Endometrial microvascular endothelial cells (primary cell): ENCODE data around the gene ATP8B3. TPM values are rescaled to one million over a fixed set of nuclear protein-coding genes. Genes with fewer than 3 reads are reported as not detected.

Experiments used
- in situ Hi-C: cut with HindIII; loops from 2 replicates; pipeline ENCODE4 v1.10.0; 2017; ENCODE audit warnings: low sequenced_read_pairs, low pct_unique_long_range_greater_than_20kb; ENCODE audit errors: inconsistent ontology term
- total RNA-seq: library from RNA; depleted of rRNA; stranded (reverse); fragments of >200 nt; gene quantifications from one replicate; pipeline ENCODE4 v1.2.3, GENCODE V29; 2015; ENCODE audit errors: inconsistent ontology term

ATP8B3 gene, protein sequence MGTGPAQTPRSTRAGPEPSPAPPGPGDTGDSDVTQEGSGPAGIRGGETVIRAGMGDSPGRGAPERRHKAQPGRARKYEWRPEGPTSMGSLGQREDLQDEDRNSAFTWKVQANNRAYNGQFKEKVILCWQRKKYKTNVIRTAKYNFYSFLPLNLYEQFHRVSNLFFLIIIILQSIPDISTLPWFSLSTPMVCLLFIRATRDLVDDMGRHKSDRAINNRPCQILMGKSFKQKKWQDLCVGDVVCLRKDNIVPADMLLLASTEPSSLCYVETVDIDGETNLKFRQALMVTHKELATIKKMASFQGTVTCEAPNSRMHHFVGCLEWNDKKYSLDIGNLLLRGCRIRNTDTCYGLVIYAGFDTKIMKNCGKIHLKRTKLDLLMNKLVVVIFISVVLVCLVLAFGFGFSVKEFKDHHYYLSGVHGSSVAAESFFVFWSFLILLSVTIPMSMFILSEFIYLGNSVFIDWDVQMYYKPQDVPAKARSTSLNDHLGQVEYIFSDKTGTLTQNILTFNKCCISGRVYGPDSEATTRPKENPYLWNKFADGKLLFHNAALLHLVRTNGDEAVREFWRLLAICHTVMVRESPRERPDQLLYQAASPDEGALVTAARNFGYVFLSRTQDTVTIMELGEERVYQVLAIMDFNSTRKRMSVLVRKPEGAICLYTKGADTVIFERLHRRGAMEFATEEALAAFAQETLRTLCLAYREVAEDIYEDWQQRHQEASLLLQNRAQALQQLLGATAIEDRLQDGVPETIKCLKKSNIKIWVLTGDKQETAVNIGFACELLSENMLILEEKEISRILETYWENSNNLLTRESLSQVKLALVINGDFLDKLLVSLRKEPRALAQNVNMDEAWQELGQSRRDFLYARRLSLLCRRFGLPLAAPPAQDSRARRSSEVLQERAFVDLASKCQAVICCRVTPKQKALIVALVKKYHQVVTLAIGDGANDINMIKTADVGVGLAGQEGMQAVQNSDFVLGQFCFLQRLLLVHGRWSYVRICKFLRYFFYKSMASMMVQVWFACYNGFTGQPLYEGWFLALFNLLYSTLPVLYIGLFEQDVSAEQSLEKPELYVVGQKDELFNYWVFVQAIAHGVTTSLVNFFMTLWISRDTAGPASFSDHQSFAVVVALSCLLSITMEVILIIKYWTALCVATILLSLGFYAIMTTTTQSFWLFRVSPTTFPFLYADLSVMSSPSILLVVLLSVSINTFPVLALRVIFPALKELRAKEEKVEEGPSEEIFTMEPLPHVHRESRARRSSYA (N-terminal part only)
- 2.0 TPM for total RNA-seq

GRCh38 chr19:1811942-1812425 is at the start of gene ATP8B3:
TSS of gene ATP8B3 (minus strand) at chr19:1812276. CDS start at chr19:1811736, 540 bp downstream.
- in situ Hi-C loops: no loop called here

- in situ Hi-C loops: no loop called here
Observed at GRCh38 chr19:1861599-1862031, 49.5 kb upstream of the ATP8B3 start.

DNA sequence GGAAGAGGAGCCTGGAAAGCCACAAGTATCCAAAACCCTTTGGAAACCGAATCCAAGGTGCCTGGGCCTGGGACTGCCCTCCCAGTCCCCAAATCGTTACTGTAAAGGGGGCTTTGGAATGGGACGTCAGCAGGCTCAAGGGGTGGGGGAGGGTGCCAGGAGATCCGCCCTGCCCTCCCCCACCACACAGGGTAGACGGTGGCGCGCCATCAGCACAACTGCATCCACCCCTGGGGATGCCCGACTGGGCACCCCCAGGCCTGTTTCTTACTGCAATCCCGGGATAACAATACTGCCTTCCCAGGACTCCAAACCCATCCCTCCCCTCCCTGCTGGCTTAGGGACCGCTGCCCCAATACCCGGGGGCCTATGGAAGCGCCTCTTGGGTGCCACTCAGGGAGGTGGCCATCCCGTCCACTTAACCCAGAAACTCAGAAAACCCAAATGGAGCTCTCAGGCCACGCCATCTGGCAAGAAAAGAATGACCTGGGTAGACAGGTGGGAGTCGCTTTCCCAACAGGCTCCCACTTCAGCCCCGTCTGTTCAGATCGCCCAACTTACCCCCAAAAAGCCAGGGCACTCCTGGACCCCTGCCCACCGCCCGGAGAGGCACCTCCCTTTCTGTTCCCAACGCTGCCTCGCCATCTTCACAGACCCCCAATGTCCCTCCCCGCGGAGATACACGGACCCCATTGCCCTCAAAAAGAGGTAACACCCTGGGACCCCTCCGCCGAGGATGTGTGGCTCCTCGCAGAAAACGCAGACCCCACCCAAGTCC is 48.9 kb upstream of the ATP8B3 start:
- in situ Hi-C loops: no loop called here

- in situ Hi-C loops: no loop called here
Observed at GRCh38 chr19:1860042-1860775, 48.1 kb upstream of the ATP8B3 start.

GRCh38 chr19:1859331-1859781 is 47.3 kb upstream of the ATP8B3 start:
- in situ Hi-C loops: no loop called here

GRCh38 chr19:1858412-1859081 is 46.5 kb upstream of the ATP8B3 start:
- in situ Hi-C loops: no loop called here

DNA sequence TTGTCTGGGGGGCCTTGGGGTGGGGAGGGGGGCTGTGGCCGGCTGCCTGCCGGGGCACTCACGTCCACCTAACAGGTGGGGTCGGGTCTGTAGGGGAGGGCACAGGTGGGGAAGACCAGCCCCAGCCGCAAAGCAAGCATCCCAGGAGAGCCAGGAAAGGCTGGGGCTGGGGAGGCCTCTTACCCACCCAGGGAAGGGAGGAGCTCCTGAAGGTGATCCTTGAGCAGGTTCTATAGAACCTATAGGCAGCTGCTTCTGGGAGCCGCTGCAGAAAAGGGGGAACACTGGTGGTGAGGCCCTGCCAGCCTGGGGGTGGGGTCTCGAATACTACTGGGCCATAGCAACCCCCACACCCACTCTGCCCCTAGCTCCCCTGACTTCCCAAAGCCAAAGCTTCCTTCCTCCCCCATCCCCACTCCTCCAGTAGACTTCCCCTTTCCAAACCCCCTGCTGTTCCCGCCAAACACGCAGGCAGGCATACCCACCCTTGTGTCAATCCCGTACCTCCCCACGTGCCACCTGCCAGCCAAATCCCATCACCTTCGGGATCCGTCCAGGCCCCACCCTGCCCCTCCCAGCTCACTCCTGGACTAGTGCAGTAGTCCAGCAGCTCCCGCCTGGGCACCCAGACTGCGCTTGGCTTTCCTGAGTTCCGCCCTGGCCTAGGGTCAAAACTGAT is 45.7 kb upstream of the ATP8B3 start:
- in situ Hi-C loops: no loop called here

DNA sequence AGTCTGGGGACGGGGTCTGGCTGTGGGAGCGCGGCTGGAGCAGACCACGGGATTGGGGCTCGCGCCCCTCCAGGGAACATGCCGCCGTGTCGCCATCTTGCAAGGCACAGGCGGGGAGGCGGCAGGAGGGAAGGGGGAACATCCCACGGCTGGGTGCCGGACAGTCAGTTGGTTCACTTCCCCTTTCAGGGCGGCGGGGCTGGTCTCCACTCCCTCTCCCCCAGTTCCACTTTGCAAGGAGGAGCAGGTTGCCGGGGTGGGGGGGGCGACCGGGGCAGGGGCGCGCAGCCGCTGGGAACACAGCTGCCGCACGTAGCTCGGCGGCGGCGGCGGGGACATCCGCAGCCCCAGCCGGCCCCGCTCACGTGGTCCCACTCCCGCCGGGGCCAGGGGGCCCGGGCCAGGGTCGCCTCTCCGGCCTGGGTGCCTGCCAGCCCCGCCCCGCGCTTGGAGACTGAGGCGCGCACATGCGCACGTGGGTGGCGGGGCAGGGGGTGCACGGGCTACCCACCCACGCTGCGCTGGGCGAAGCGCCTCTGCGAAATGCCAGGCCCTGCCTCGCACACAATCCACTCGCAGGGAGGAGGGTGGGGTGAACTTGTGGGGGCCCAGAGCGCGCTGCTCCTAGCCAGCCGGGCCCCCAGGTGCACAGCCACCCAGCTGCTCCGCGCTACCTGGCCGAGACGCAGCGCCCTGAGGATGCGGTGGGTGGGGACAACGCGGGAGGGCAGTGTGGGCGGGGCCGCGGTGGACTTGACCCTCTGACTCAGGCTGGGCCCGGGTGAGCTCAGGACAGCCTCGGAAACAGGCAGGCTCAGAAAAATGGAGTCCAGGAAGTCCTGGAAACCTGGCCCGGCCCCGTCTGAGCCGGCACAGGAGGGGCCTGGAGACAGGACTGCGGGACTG is 44.9 kb upstream of the ATP8B3 start:
- in situ Hi-C loops: no loop called here

GRCh38 chr19:1856345-1856697 is 44.2 kb upstream of the ATP8B3 start:
- in situ Hi-C loops: no loop called here

DNA sequence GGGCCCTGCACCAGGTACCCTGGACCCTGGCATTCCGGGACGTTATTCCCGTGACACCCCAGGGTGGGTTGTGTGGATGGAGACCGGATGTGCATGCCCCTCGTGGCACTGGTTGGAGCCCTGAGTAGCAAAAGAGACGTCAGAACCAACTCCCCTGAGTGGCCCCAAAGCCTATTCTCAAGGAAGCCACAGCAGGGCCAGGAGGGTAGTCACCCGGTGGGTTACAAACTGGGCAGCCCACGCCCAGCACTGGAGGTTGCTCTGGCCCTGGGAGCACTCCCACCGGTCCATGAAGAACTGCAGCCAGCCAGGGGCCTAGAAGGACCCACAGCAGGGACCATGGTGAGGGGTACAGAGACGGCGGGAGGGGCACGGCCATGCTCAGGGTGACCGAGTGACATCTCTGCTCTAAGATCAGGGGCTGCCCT is 43.8 kb upstream of the ATP8B3 start:
- in situ Hi-C loops: no loop called here

- in situ Hi-C loops: no loop called here
Observed at GRCh38 chr19:1855040-1855827, 43.2 kb upstream of the ATP8B3 start.

DNA sequence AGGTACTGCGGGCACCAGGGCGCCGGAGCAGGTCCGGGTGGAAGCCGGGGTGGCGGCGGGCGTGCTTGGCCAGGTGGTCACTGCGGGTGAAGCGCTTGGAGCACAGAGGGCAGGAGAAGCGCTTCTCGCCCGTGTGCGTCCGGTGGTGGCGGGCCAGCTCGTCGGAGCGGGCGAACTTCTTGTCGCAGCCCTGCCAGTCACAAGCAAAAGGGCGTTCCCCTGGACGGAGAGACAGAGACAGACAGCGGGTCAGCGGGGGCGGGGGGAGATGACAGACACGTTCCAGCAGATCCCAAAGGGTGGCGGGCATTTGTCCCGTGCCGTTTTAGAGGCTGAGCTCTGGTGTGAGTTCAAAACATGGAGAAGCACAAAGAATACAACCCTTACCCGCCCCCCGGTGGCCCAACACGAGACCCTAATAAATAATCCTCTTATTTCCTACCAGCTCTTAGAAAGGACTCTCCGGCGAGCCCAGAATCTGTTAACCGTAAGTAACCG is 42.5 kb upstream of the ATP8B3 start:
- in situ Hi-C loops: no loop called here

DNA sequence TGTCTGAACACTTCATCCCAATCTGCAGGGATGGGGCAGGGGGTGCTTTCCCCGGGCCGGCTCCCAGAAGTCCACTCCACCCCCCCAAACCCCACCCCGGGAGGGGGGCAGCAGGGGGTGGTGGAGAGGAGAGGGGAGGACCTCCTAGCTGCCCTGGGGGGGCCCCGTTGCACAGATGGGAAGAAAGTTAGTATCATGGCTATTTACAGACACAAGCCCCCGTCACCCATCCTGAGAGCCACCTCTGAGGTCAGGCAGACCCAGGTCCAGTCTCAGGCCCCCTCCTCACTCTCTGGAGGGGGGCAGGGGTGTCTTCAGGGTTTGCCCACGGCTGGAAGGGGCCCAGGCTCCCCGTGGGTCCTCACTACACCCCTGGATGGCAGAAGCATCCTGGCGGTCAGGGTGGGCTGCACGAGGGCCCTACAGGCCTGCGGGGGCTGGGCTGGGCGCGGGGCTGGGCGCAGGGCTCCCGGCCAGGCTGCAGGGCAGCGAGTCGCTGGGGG is 42.0 kb upstream of the ATP8B3 start:
- in situ Hi-C loops: no loop called here

DNA sequence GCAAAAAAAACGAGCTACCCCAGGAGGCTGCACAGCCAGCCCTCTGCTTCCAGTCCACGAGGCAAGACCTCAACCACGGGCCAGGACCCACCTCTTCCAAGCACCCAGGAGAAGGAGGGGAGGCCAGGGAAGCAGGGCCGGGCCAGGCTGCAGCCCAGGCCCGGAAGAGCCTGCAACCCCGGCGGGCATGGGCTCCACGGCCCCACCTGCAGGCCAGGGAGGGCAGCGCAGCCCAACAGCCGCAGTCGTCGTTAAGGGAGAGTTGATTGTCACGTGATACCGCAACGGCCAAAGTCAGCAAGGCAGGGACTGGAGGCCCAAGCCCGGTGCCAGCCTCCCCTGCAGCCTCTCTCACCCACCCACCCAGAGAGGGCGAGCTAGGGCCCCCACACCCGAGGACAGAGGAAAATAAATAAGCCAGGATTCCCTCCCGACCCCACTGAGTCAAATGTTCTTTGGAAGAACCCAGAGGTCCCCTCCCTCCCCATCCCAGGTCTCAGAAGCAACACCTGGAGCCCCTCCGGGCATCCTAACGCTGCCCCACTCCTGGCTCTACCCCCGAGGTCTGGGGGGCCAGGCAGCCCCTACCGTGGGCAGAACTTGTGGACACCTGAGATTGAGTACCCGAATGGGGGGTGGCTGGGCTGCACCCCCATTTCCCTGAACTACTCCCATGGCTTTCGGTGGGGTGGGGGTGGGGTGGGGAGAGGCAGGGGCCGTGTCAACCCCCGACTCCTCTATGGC is 41.4 kb upstream of the ATP8B3 start:
- in situ Hi-C loops: no loop called here
